ENCODE measurements around the gene SLC16A9. TPM values are rescaled to one million over a fixed set of nuclear protein-coding genes. Genes with fewer than 3 reads are reported as not detected.
"Not testable (repeated sequence)": the region's sequence is repeated elsewhere in the genome, so short reads cannot be mapped to it uniquely, and the experiment has no call there.

SLC16A9 gene
- polyA plus RNA-seq, 6 donors from 2014 or later: 0.12 to 0.86 (median 0.26) TPM; not detected in 2

GRCh38 chr10:59735296-59735695 lies 25.6 kb upstream of the SLC16A9 start:
- Mint-ChIP-seq H3K9me3 (peaks cover 0 to 2% (median 0%) of the 10 kb centered on the region in 7 donors), H3K4me3 (no peak overlapping the region), H3K4me1 (peaks cover 3 to 7% (median 4%) of the 10 kb centered on the region in 3 donors), H3K27ac (no peak overlapping the region), H3K36me3 (no peaks in the 10 kb centered on the region), H3K27me3 (peaks cover 0 to 7% (median 6%) of the 10 kb centered on the region in 3 donors)
- ATAC-seq (ENCODE audit: low read depth in 2 of 2) (no peak), DNase-seq (no peak)

- peaks cover 0 to 2% (median 0%) of the 10 kb centered on the region in 7 donors for H3K9me3 Mint-ChIP-seq
- no peaks in the 10 kb centered on the region for H3K36me3 Mint-ChIP-seq
- ATAC-seq (ENCODE audit: low read depth in 2 of 2): no peak
- no peak overlapping the region for H3K4me3 Mint-ChIP-seq
- peaks cover 0 to 7% (median under 1%) of the 10 kb centered on the region in 3 donors for H3K27me3 Mint-ChIP-seq
- H3K27ac Mint-ChIP-seq: no peak overlapping the region
- H3K4me1 Mint-ChIP-seq: peaks cover 3 to 7% (median 4%) of the 10 kb centered on the region in 3 donors
- DNase-seq: no peak
Measured at GRCh38 chr10:59734014-59734462, 24.4 kb upstream of the SLC16A9 start.

- ATAC-seq (ENCODE audit: low read depth in 2 of 2); H3K27me3 Mint-ChIP-seq; H3K9me3 Mint-ChIP-seq; DNase-seq; H3K4me1 Mint-ChIP-seq; H3K27ac Mint-ChIP-seq; H3K36me3 Mint-ChIP-seq; H3K4me3 Mint-ChIP-seq: not testable (repeated sequence)
Measured at GRCh38 chr10:59733321-59734013, 23.8 kb upstream of the SLC16A9 start.

- H3K36me3 Mint-ChIP-seq; DNase-seq; H3K4me3 Mint-ChIP-seq; H3K27me3 Mint-ChIP-seq; H3K9me3 Mint-ChIP-seq; H3K4me1 Mint-ChIP-seq; H3K27ac Mint-ChIP-seq; ATAC-seq (ENCODE audit: low read depth in 2 of 2): not testable (repeated sequence)
Measured at GRCh38 chr10:59732849-59733248, 23.2 kb upstream of the SLC16A9 start.

GRCh38 chr10:59729167-59729566 lies 19.5 kb upstream of the SLC16A9 start:
- peak overlapping the region in 2 of 6 donors; percentile 11 to 68 for H3K27ac Mint-ChIP-seq
- ATAC-seq (ENCODE audit: low read depth in 2 of 2); H3K9me3 Mint-ChIP-seq; H3K27me3 Mint-ChIP-seq; DNase-seq; H3K4me3 Mint-ChIP-seq; H3K4me1 Mint-ChIP-seq; H3K36me3 Mint-ChIP-seq: not testable (repeated sequence)

- Mint-ChIP-seq H3K27ac (no peak overlapping the region), H3K27me3 (peaks cover 0 to 5% (median 0%) of the 10 kb centered on the region in 3 donors), H3K4me1 (no peaks in the 10 kb centered on the region), H3K36me3 (peaks cover 0 to 7% of the 10 kb centered on the region in 2 donors), H3K4me3 (no peak overlapping the region), H3K9me3 (peaks cover 0 to 21% (median 7%) of the 10 kb centered on the region in 7 donors)
- ATAC-seq (ENCODE audit: low read depth in 2 of 2) (no peak), DNase-seq (no peak)
Measured at GRCh38 chr10:59724098-59724938, 14.7 kb upstream of the SLC16A9 start.

GRCh38 chr10:59720377-59720776 lies 10.7 kb upstream of the SLC16A9 start:
- H3K9me3 Mint-ChIP-seq: peaks cover 0 to 21% (median 7%) of the 10 kb centered on the region in 7 donors
- ATAC-seq (ENCODE audit: low read depth in 2 of 2) (no peak), DNase-seq (no peak)
- no peak overlapping the region for H3K4me3 Mint-ChIP-seq
- H3K36me3 Mint-ChIP-seq: peaks cover 0 to 7% of the 10 kb centered on the region in 2 donors
- H3K27ac Mint-ChIP-seq: no peak overlapping the region
- no peaks in the 10 kb centered on the region for H3K4me1 Mint-ChIP-seq
- peaks cover 8 to 18% (median 13%) of the 10 kb centered on the region in 3 donors for H3K27me3 Mint-ChIP-seq

- Mint-ChIP-seq H3K27me3 (peaks cover 8 to 18% (median 13%) of the 10 kb centered on the region in 3 donors), H3K27ac (no peak overlapping the region), H3K4me1 (no peaks in the 10 kb centered on the region), H3K9me3 (peaks cover 0 to 21% (median 7%) of the 10 kb centered on the region in 7 donors), H3K36me3 (peaks cover 0 to 7% of the 10 kb centered on the region in 2 donors), H3K4me3 (no peak overlapping the region)
- DNase-seq: no peak
- ATAC-seq (ENCODE audit: low read depth in 2 of 2): no peak
Measured at GRCh38 chr10:59719374-59719773, 9.7 kb upstream of the SLC16A9 start.

- Mint-ChIP-seq H3K9me3 (peaks cover 0 to 13% (median 7%) of the 10 kb centered on the region in 7 donors), H3K4me1 (no peaks in the 10 kb centered on the region), H3K36me3 (no peaks in the 10 kb centered on the region), H3K27ac (no peak overlapping the region), H3K27me3 (peaks cover 8 to 22% (median 19%) of the 10 kb centered on the region in 3 donors), H3K4me3 (no peak overlapping the region)
- DNase-seq (no peak), ATAC-seq (ENCODE audit: low read depth in 2 of 2) (no peak)
Measured at GRCh38 chr10:59718257-59718656, 8.6 kb upstream of the SLC16A9 start.

GRCh38 chr10:59713196-59713821 lies 3.7 kb upstream of the SLC16A9 start:
- no peak for ATAC-seq (ENCODE audit: low read depth in 2 of 2)
- Mint-ChIP-seq H3K9me3 (no peaks in the 10 kb centered on the region), H3K4me1 (peaks cover under 1 to 12% (median 10%) of the 10 kb centered on the region in 3 donors), H3K27ac (no peak overlapping the region), H3K4me3 (no peak overlapping the region), H3K27me3 (peaks cover 23 to 37% (median 35%) of the 10 kb centered on the region in 3 donors), H3K36me3 (no peaks in the 10 kb centered on the region)
- no peak for DNase-seq

GRCh38 chr10:59711871-59712494 lies 2.3 kb upstream of the SLC16A9 start:
- H3K27ac Mint-ChIP-seq: no peak overlapping the region
- H3K36me3 Mint-ChIP-seq: no peaks in the 10 kb centered on the region
- H3K4me3 Mint-ChIP-seq: peak overlapping the region in 1 of 8 donors; percentile 31
- no peak for DNase-seq
- H3K4me1 Mint-ChIP-seq: peaks cover 6 to 18% (median 15%) of the 10 kb centered on the region in 3 donors
- ATAC-seq (ENCODE audit: low read depth in 2 of 2): no peak
- H3K9me3 Mint-ChIP-seq: no peaks in the 10 kb centered on the region
- peaks cover 24 to 43% (median 39%) of the 10 kb centered on the region in 3 donors for H3K27me3 Mint-ChIP-seq

GRCh38 chr10:59708816-59709394 lies 745 bp downstream of the SLC16A9 start:
- Mint-ChIP-seq H3K4me3 (peak overlapping the region in 7 of 8 donors; percentile 78 to 88 (median 85)), H3K4me1 (peaks cover 6 to 18% (median 15%) of the 10 kb centered on the region in 3 donors), H3K27ac (no peak overlapping the region), H3K9me3 (no peaks in the 10 kb centered on the region), H3K27me3 (peaks cover 26 to 46% (median 43%) of the 10 kb centered on the region in 3 donors), H3K36me3 (no peaks in the 10 kb centered on the region)
- DNase-seq (no peak), ATAC-seq (ENCODE audit: low read depth in 2 of 2) (peak; percentile 35 to 44)

All from naive B cell (primary cell).